Gastrocnemius medialis (tissue), 4 donors: ENCODE measurements around the gene TRO. TPM values are rescaled to one million over a fixed set of nuclear protein-coding genes. Genes with fewer than 3 reads are reported as not detected.

Experiments used
- ATAC-seq, 2 donors: fragments of 150-250 bp; one replicate each; pipeline ENCODE4 v1.9.1; 2016
- DNase-seq, 2 donors: peaks; one replicate each; pipeline ENCODE4 v3.0.0-alpha.2; 2019
- H3K27ac ChIP-seq, 4 donors: fragments of 200-600 bp; sonication (generic); 1 replicate in 1 of 4; 2 replicates in 3 of 4; pipeline ENCODE4 v1.5.1; 2016 to 2018; ENCODE audit warnings: mild to moderate bottlenecking in 2 of 4, moderate library complexity in 1 of 4
- H3K27me3 ChIP-seq, 3 donors: fragments of 200-600 bp; sonication (generic) in 2 of 3; 1 replicate in 1 of 3; 2 replicates in 2 of 3; pipeline versions ENCODE4 v1.5.1 to v1.6.0; 2016 to 2019; ENCODE audit warnings: mild to moderate bottlenecking in 1 of 3, moderate library complexity in 1 of 3
- H3K36me3 ChIP-seq, 2 donors: fragments of 200-600 bp; sonication (generic) in 1 of 2; one replicate each; pipeline ENCODE4 v1.5.1; 2017 to 2018
- H3K4me1 ChIP-seq, 2 donors: fragments of 200-600 bp; sonication (generic) in 1 of 2; one replicate each; pipeline ENCODE4 v1.5.1; 2016 to 2017; ENCODE audit warnings: mild to moderate bottlenecking in 2 of 2
- H3K4me3 ChIP-seq, 4 donors: fragments of 200-600 bp; sonication (generic) in 3 of 4; 1 replicate in 1 of 4; 2 replicates in 3 of 4; pipeline ENCODE4 v1.5.1; 2016 to 2019; ENCODE audit warnings: mild to moderate bottlenecking in 2 of 4
- H3K9me3 ChIP-seq, 3 donors: fragments of 200-600 bp; sonication (generic) in 2 of 3; 1 replicate in 1 of 3; 2 replicates in 2 of 3; pipeline ENCODE4 v1.5.1; 2016 to 2019
- CTCF ChIP-seq, 5 experiments: fragments of 450-650 bp in 3 of 5; fragments of 200-600 bp in 2 of 5; sonication (generic) in 2 of 5; IDR thresholded peaks in 4 of 5; conservative IDR thresholded peaks in 1 of 5; 1 replicate in 4 of 5; 2 replicates in 1 of 5; pipeline ENCODE4 v1.5.1; 2016 to 2019; ENCODE audit warnings: antibody characterized with exemption in 5 of 5, mild to moderate bottlenecking in 3 of 5, moderate library complexity in 3 of 5
- POLR2A ChIP-seq, 2 donors: fragments of 450-650 bp; IDR thresholded peaks; one replicate each; pipeline ENCODE4 v1.6.1; 2017; ENCODE audit warnings: antibody characterized with exemption in 2 of 2, mild to moderate bottlenecking in 2 of 2, moderate library complexity in 2 of 2
- in situ Hi-C, 4 donors: fragments of 200-750 bp; cut with MboI; loops; one replicate each; pipeline versions ENCODE4 v1.15.0 to v1.8.0; 2017; ENCODE audit warnings: low sequenced_read_pairs in 4 of 4
- intact Hi-C: fragments of 100-400 bp; cut with DNase I; formaldehyde crosslinking; loops from one replicate; pipeline ENCODE4 v1.15.1; 2023; ENCODE audit warnings: low total_unique reads
- total RNA-seq, 4 donors: library from RNA; depleted of rRNA; stranded (reverse); fragments of >200 nt; gene quantifications; one replicate each; pipeline versions ENCODE4 v1.1.0 to v1.2.3, GENCODE V29; 2016

Gene TRO
- total RNA-seq, 4 donors from 2014 or later: 0.12 to 1.2 (median 0.53) TPM

DNA sequence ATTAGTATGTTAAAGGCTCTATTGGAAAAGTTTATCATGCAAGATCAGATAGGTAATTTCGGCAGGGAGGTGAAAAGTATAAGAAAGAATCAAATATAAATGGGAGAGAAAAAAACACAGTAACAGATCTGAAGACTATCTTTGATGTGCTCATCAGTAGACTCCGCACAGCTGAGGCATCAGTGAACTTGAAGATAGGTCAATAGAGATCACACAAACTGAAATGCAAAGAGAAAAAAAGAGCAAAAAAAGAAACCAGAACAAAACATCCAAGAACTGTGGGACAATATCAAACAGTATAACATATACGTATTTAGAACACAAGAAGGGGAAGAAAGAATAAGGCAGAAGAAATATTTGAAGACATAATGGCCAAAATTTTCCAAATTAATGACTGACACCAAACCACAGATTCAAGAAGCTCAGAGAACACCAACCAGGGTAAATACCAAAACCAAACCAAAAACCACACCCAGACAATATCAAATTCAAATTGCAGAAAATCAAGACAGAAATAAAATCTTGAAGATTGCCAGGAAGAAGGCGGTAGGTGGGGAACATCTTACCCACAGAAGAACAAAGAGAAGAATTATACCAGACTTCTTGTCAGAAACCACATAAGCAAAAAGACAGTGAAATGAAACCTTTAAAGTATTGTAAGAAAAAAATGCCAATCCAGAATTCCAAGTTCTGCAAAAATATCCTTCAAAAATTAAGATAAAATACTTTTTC is 44.3 kb downstream of the TRO start:
- no peaks in the 10 kb centered on the region for H3K27me3 ChIP-seq
- ATAC-seq: no peak
- no peaks in the 10 kb centered on the region for H3K4me1 ChIP-seq
- H3K36me3 ChIP-seq: no peaks in the 10 kb centered on the region
- in situ Hi-C loops: no loop called here
- H3K9me3 ChIP-seq: no peaks in the 10 kb centered on the region
- intact Hi-C loops: no loop called here
- no peak for DNase-seq
- no peak for TF ChIP-seq CTCF (IDR thresholded peaks at IDR 0.05 in 4 of 5, conservative IDR thresholded peaks at IDR 0.05 in 1 of 5)
- TF ChIP-seq POLR2A (IDR thresholded peaks at IDR 0.05): no peak
- no peak overlapping the region for H3K4me3 ChIP-seq
- H3K27ac ChIP-seq: no peak overlapping the region

GRCh38 chrX:54977387-54977786 is 56.8 kb downstream of the TRO start:
- Histone ChIP-seq H3K27me3 (no peaks in the 10 kb centered on the region), H3K4me3 (no peak overlapping the region), H3K27ac (peak overlapping the region; percentile 3 to 58 (median 29)), H3K36me3 (no peaks in the 10 kb centered on the region), H3K4me1 (peaks cover 0 to 6% of the 10 kb centered on the region in 2 donors), H3K9me3 (no peaks in the 10 kb centered on the region)
- ATAC-seq (peak in 1 of 2 donors; percentile 33), DNase-seq (no peak)
- in situ Hi-C loops (no loop called here), intact Hi-C loops (no loop called here)
- no peak for TF ChIP-seq CTCF (IDR thresholded peaks at IDR 0.05 in 4 of 5, conservative IDR thresholded peaks at IDR 0.05 in 1 of 5)
- no peak for TF ChIP-seq POLR2A (IDR thresholded peaks at IDR 0.05)

- TF ChIP-seq POLR2A (IDR thresholded peaks at IDR 0.05) (no peak), CTCF (IDR thresholded peaks at IDR 0.05 in 4 of 5, conservative IDR thresholded peaks at IDR 0.05 in 1 of 5) (no peak)
- in situ Hi-C loops (no loop called here), intact Hi-C loops (no loop called here)
- peak overlapping the region in 3 of 4 donors; percentile 13 to 58 (median 45) for H3K27ac ChIP-seq
- no peak overlapping the region for H3K4me3 ChIP-seq
- peaks cover 0 to 6% of the 10 kb centered on the region in 2 donors for H3K4me1 ChIP-seq
- ATAC-seq (no peak), DNase-seq (no peak)
- H3K27me3 ChIP-seq: no peaks in the 10 kb centered on the region
- no peaks in the 10 kb centered on the region for H3K36me3 ChIP-seq
- no peaks in the 10 kb centered on the region for H3K9me3 ChIP-seq
Observed at GRCh38 chrX:54978448-54978847, 57.8 kb downstream of the TRO start.

- no peaks in the 10 kb centered on the region for H3K27me3 ChIP-seq
- H3K4me1 ChIP-seq: peaks cover 0 to 6% of the 10 kb centered on the region in 2 donors
- H3K36me3 ChIP-seq: no peaks in the 10 kb centered on the region
- H3K4me3 ChIP-seq: no peak overlapping the region
- ATAC-seq (no peak), DNase-seq (no peak)
- in situ Hi-C loops: no loop called here
- H3K9me3 ChIP-seq: no peaks in the 10 kb centered on the region
- no peak for TF ChIP-seq POLR2A (IDR thresholded peaks at IDR 0.05)
- TF ChIP-seq CTCF (IDR thresholded peaks at IDR 0.05 in 4 of 5, conservative IDR thresholded peaks at IDR 0.05 in 1 of 5): no peak
- intact Hi-C loops: no loop called here
- H3K27ac ChIP-seq: peak overlapping the region in 3 of 4 donors; percentile 45 to 58 (median 45)
Observed at GRCh38 chrX:54979432-54979831, 58.8 kb downstream of the TRO start.
